Neural cell (in vitro differentiated cells): ENCODE measurements around the gene GBE1. TPM values are rescaled to one million over a fixed set of nuclear protein-coding genes. Genes with fewer than 3 reads are reported as not detected.

ENCODE experiments used
- H2AFZ ChIP-seq: fragments of 200-600, 300-800 bp; sonication (generic), shearing (Covaris generic); 2 replicates; pipeline ENCODE4 v1.6.0; 2014; ENCODE audit warnings: low read depth, mild to moderate bottlenecking, antibody characterized with exemption, low read length, moderate library complexity
- H3F3A ChIP-seq: fragments of 200-600 bp; shearing (Covaris generic); 2 replicates; pipeline ENCODE4 v1.6.1; 2016; ENCODE audit warnings: mild to moderate bottlenecking, moderate library complexity, mixed read lengths, antibody characterized with exemption, low read length; ENCODE audit not compliant: insufficient read depth, poor library complexity, severe bottlenecking
- H3K27ac ChIP-seq: fragments of 200-600, 300-800 bp; sonication (generic), shearing (Covaris generic); 2 replicates; pipeline ENCODE4 v1.5.1; 2014; ENCODE audit warnings: mild to moderate bottlenecking, low read length, moderate library complexity
- H3K27me3 ChIP-seq: fragments of 300-800, 200-600 bp; sonication (generic), shearing (Covaris generic); 2 replicates; pipeline ENCODE4 v1.6.0; 2014; ENCODE audit warnings: mild to moderate bottlenecking, low read depth, low read length, moderate library complexity; ENCODE audit not compliant: insufficient read depth
- H3K36me3 ChIP-seq: fragments of 300-800, 200-600 bp; sonication (generic), shearing (Covaris generic); 2 replicates; pipeline ENCODE4 v1.5.1; 2014; ENCODE audit warnings: mild to moderate bottlenecking, antibody characterized with exemption, low read length, moderate library complexity; ENCODE audit not compliant: insufficient read depth
- H3K4me2 ChIP-seq: fragments of 300-800, 200-600 bp; sonication (generic), shearing (Covaris generic); 2 replicates; pipeline ENCODE4 v1.6.0; 2014; ENCODE audit warnings: mild to moderate bottlenecking, low read length
- H3K4me3 ChIP-seq: fragments of 300-800, 200-600 bp; sonication (generic), shearing (Covaris generic); 2 replicates; pipeline ENCODE4 v1.5.1; 2014; ENCODE audit warnings: mild to moderate bottlenecking, low read length, moderate library complexity
- H3K79me2 ChIP-seq: fragments of 200-600 bp; shearing (Covaris generic); replicated peaks from 2 replicates; pipeline ENCODE4 v1.6.0; 2014; ENCODE audit warnings: mild to moderate bottlenecking, low read length, moderate library complexity; ENCODE audit not compliant: insufficient read depth
- H3K9ac ChIP-seq: fragments of 300-800, 200-600 bp; sonication (generic), shearing (Covaris generic); 2 replicates; pipeline ENCODE4 v1.6.1; 2016; ENCODE audit warnings: mild to moderate bottlenecking, low read length, mixed read lengths
- H3K9me2 ChIP-seq: fragments of 200-600 bp; shearing (Covaris generic); 2 replicates; pipeline ENCODE4 v1.6.1; 2016; ENCODE audit warnings: mild to moderate bottlenecking, low read length, mixed read lengths; ENCODE audit not compliant: insufficient read depth
- H3K9me3 ChIP-seq: fragments of 200-600, 300-800 bp; sonication (generic), shearing (Covaris generic); 2 replicates; pipeline ENCODE4 v1.6.1; 2016; ENCODE audit warnings: mild to moderate bottlenecking, mixed run types, low read length, moderate library complexity, mixed read lengths
- H4K20me1 ChIP-seq: fragments of 200-600 bp; shearing (Covaris generic); 2 replicates; pipeline ENCODE4 v1.6.1; 2016; ENCODE audit warnings: mild to moderate bottlenecking, mixed run types; ENCODE audit not compliant: insufficient read depth
- EP300 ChIP-seq: fragments of 450-650 bp; conservative IDR thresholded peaks from 2 replicates; pipeline ENCODE4 v1.6.1; 2014; ENCODE audit warnings: antibody characterized with exemption, mild to moderate bottlenecking, moderate library complexity; ENCODE audit not compliant: poor library complexity, severe bottlenecking
- EZH2 ChIP-seq: fragments of 200-600, 300-800 bp; shearing (Covaris generic), sonication (generic); IDR thresholded peaks from 2 replicates; pipeline ENCODE4 v1.6.1; 2014; ENCODE audit warnings: antibody characterized with exemption, low read length, borderline replicate concordance, mild to moderate bottlenecking; ENCODE audit not compliant: insufficient read depth, poor library complexity, severe bottlenecking
- MXI1 ChIP-seq: fragments of 450-650 bp; conservative IDR thresholded peaks from 2 replicates; pipeline ENCODE4 v1.6.1; 2014; ENCODE audit warnings: antibody characterized with exemption, mild to moderate bottlenecking; ENCODE audit not compliant: poor library complexity, severe bottlenecking
- POLR2AphosphoS5 ChIP-seq: IDR thresholded peaks from 2 replicates; pipeline ENCODE4 v1.6.1; 2012
- RAD21 ChIP-seq: fragments of 450-650 bp; conservative IDR thresholded peaks from 2 replicates; pipeline ENCODE4 v1.6.1; 2014; ENCODE audit warnings: antibody characterized with exemption, mild to moderate bottlenecking, moderate library complexity
- SMC3 ChIP-seq: fragments of 450-650 bp; conservative IDR thresholded peaks from 2 replicates; pipeline ENCODE4 v1.6.1; 2014; ENCODE audit warnings: antibody characterized with exemption, mild to moderate bottlenecking, moderate library complexity; ENCODE audit not compliant: poor library complexity
- TAF1 ChIP-seq: IDR thresholded peaks from 2 replicates; pipeline ENCODE4 v1.6.1; 2012; ENCODE audit warnings: low read depth
- polyA plus RNA-seq: library from polyadenylated mRNA; depleted of rRNA; stranded (reverse); fragments of >200 nt; gene quantifications from 2 replicates; pipeline ENCODE4 v1.2.3, GENCODE V29; 2014
- TF ChIP-seq, protein P1 (sequence below): IDR thresholded peaks from 2 replicates; pipeline ENCODE4 v1.6.1; 2012; ENCODE audit warnings: borderline replicate concordance
- TF ChIP-seq, protein P2 (sequence below): fragments of 450-650 bp; IDR thresholded peaks from 2 replicates; pipeline ENCODE4 v1.5.1; 2014; ENCODE audit warnings: antibody characterized with exemption, mild to moderate bottlenecking, moderate library complexity; ENCODE audit not compliant: poor library complexity, severe bottlenecking

GBE1 gene
- polyA plus RNA-seq, 1 donor from 2014 or later = 2.4 TPM

DNA sequence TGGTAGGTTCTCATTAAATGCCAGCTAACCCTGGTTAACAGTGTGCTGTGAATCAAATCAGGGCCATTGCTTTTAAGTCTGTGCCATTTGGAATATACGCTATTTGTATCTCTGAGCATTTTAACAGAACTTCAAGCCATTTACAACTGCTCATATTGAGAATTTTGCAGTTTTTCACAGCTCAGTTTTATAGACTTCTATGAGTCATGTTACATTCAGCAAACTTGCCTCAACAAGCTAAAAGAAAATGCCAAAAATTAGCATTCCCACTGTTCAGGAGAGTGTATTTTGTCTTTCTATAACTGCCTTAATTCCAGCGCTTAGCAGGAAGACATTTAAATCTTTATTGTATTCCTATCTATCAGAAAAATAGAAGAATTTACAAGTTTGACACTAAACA lies 196.4 kb downstream of the GBE1 start:
- no peaks in the 10 kb centered on the region for H3K9me3 ChIP-seq
- no peaks in the 10 kb centered on the region for H3K79me2 ChIP-seq
- no peaks in the 10 kb centered on the region for H3K36me3 ChIP-seq
- no peak overlapping the region for H3K27ac ChIP-seq
- H4K20me1 ChIP-seq = no peaks in the 10 kb centered on the region
- no peak overlapping the region for H2AFZ ChIP-seq
- H3F3A ChIP-seq = no peaks in the 10 kb centered on the region
- H3K9me2 ChIP-seq = no peaks in the 10 kb centered on the region
- no peaks in the 10 kb centered on the region for H3K27me3 ChIP-seq
- no peak overlapping the region for H3K4me2 ChIP-seq
- H3K9ac ChIP-seq = no peak overlapping the region
- H3K4me3 ChIP-seq = no peak overlapping the region
- TF ChIP-seq MXI1 (no peak), EZH2 (no peak), RAD21 (no peak), SMC3 (no peak), EP300 (no peak), POLR2AphosphoS5 (no peak), TAF1 (no peak)
- TF ChIP-seq, protein P1, sequence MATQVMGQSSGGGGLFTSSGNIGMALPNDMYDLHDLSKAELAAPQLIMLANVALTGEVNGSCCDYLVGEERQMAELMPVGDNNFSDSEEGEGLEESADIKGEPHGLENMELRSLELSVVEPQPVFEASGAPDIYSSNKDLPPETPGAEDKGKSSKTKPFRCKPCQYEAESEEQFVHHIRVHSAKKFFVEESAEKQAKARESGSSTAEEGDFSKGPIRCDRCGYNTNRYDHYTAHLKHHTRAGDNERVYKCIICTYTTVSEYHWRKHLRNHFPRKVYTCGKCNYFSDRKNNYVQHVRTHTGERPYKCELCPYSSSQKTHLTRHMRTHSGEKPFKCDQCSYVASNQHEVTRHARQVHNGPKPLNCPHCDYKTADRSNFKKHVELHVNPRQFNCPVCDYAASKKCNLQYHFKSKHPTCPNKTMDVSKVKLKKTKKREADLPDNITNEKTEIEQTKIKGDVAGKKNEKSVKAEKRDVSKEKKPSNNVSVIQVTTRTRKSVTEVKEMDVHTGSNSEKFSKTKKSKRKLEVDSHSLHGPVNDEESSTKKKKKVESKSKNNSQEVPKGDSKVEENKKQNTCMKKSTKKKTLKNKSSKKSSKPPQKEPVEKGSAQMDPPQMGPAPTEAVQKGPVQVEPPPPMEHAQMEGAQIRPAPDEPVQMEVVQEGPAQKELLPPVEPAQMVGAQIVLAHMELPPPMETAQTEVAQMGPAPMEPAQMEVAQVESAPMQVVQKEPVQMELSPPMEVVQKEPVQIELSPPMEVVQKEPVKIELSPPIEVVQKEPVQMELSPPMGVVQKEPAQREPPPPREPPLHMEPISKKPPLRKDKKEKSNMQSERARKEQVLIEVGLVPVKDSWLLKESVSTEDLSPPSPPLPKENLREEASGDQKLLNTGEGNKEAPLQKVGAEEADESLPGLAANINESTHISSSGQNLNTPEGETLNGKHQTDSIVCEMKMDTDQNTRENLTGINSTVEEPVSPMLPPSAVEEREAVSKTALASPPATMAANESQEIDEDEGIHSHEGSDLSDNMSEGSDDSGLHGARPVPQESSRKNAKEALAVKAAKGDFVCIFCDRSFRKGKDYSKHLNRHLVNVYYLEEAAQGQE = no peak
- TF ChIP-seq, protein P2, sequence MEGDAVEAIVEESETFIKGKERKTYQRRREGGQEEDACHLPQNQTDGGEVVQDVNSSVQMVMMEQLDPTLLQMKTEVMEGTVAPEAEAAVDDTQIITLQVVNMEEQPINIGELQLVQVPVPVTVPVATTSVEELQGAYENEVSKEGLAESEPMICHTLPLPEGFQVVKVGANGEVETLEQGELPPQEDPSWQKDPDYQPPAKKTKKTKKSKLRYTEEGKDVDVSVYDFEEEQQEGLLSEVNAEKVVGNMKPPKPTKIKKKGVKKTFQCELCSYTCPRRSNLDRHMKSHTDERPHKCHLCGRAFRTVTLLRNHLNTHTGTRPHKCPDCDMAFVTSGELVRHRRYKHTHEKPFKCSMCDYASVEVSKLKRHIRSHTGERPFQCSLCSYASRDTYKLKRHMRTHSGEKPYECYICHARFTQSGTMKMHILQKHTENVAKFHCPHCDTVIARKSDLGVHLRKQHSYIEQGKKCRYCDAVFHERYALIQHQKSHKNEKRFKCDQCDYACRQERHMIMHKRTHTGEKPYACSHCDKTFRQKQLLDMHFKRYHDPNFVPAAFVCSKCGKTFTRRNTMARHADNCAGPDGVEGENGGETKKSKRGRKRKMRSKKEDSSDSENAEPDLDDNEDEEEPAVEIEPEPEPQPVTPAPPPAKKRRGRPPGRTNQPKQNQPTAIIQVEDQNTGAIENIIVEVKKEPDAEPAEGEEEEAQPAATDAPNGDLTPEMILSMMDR = no peak

DNA sequence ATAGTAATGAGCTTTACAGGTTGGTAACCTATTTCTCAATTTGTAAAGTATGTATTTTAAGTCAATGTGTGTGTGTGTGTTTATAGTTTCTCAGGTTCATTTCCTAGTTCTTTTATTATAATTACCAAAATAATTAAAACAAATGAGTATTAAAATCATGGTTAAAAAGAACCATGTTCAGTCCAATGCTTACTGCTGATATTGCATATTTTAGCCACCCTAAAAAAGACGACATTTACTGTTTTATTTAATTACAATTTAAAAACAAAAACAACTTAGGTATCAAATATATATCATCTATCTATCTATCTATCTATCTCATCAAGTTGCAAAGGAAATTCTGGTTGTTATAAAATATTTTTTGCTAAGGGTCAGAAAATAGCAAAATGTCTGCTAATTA lies 203.3 kb downstream of the GBE1 start:
- H3K9me2 ChIP-seq = no peaks in the 10 kb centered on the region
- H4K20me1 ChIP-seq = no peaks in the 10 kb centered on the region
- no peak overlapping the region for H3K4me3 ChIP-seq
- no peaks in the 10 kb centered on the region for H3K36me3 ChIP-seq
- H3F3A ChIP-seq = no peaks in the 10 kb centered on the region
- no peak overlapping the region for H2AFZ ChIP-seq
- H3K27me3 ChIP-seq = no peaks in the 10 kb centered on the region
- TF ChIP-seq EP300 = no peak
- TF ChIP-seq, protein P1 = no peak
- TF ChIP-seq, protein P2 = no peak
- TF ChIP-seq SMC3 = no peak
- TF ChIP-seq TAF1 = no peak
- no peak for TF ChIP-seq EZH2
- no peak for TF ChIP-seq RAD21
- TF ChIP-seq MXI1 = no peak
- no peak for TF ChIP-seq POLR2AphosphoS5
- H3K79me2 ChIP-seq = no peaks in the 10 kb centered on the region
- no peak overlapping the region for H3K4me2 ChIP-seq
- H3K27ac ChIP-seq = no peak overlapping the region
- H3K9me3 ChIP-seq = no peaks in the 10 kb centered on the region
- H3K9ac ChIP-seq = no peak overlapping the region
